C4-2B (cell line): Measurements from ENCODE around the gene SLFNL1.

Source experiments
- CTCF ChIP-seq: fragments of 450-650 bp; conservative IDR thresholded peaks from 2 replicates; pipeline ENCODE4 v1.5.1; 2017; ENCODE audit warnings: mild to moderate bottlenecking
- ZFX ChIP-seq: fragments of 450-650 bp; IDR thresholded peaks from 2 replicates; pipeline ENCODE4 v1.6.1; 2017

- no peak for TF ChIP-seq CTCF
- no peak for TF ChIP-seq ZFX
Measured at GRCh38 chr1:40989066-40989465, 32.5 kb downstream of the SLFNL1 start.
